Activated T-cell treated with anti-CD3 and anti-CD28 coated beads, Interleukin-2, amount 50 U/mL, for 1 hour (primary cell): Measurements from ENCODE around the gene SEL1L2.

Experiments
- DNase-seq: peaks from one replicate; pipeline ENCODE4 v3.0.0-alpha.2; 2020

Gene SEL1L2

GRCh38 chr20:13928901-13929300, 61.5 kb downstream of the SEL1L2 start:
- DNase-seq, result no peak

GRCh38 chr20:13927171-13927570, 63.2 kb downstream of the SEL1L2 start:
- no peak for DNase-seq

DNA sequence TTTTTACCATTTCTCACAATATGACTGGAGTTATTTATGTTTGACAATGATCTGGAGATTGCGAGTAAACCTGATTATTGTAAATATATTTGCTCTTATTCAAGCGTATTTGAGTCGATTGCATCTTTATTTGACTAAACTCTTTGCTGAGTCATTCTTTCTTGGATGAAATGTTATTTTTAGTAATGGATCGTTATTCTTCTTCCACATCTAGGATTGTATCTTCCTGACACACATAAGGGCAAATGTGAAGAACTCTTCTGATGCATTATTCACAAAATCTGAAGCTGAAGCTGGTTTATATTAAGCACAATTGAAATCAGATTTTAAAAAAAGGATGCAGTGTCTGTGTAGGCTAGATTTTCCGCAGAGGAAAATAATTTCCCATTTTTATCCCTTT, 68.2 kb downstream of the SEL1L2 start:
- no peak for DNase-seq

DNA sequence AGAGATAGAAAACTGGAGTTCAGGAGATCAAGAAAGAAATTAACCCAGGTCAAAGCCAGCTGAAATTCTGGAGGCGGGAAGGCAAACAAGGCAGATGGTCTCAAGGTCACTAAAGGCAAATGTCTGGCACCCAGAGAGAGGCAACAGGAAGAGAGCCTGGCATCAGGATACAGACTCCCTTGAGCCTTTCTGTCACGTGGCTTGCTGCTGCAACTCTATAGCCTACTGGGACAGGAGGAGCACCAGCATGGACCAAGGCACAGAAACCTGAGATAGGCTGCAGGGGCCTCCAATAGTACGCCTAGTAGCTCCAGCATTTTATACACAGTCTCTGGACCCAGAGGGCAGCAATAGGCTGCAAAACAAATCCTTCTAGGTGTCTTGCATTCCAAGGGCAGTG, 75.1 kb downstream of the SEL1L2 start:
- DNase-seq, result no peak

DNA sequence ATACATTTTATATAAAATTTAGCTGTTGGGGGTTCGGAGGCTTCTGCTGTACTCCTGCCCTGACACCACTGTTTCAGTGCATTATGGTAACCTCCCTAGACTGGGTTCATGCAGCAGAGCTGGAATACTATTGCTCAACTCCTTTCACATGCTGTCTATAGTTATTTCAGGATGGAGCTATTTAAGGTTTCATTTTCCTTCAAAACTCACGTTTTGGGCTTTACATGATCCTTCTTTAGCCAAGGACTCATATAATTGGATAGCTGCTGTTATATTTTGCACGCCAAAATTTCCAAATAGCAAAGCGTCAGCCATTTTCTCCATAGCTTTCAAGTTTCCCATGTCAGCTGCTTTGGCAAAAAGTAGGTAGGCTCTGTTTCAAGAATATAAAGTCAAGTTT, 76.8 kb downstream of the SEL1L2 start:
- DNase-seq, result no peak

DNA sequence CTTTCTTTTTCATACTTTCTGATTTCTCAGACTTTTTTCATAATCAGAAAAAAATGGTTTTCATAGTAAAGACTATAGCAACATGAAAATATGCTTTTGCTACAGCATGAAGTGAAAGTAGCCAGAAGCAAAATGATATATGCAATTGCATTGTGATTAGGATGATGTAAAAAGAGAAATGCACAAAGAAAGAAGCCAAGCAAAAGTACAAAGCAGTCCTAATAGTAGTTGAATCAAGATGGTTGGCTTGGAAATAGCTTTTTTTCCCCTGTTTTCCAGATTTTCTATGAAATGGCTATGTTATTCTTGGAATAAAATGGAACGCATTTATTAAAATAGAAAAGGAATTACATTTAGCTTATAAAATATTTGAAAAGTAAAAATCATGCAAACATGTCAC, 77.3 kb downstream of the SEL1L2 start:
- DNase-seq, result no peak

DNA sequence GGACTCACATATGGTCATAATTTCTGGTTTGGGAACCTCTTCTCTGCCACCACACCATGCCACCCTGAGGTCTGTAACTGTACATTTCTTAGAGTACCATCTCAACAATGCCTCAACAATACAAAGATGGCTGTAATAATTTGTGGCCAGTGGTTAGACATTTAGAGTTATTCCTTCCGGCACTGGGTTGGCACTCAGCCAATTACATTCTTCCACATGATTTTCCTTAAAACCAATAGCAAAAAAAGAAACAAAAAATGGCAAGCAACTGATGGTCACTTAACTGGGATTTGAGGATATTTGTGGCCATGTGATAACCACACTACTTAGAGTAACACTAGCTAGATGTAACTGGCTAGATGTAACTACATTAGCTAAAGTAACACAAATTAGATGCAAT, 79.9 kb downstream of the SEL1L2 start:
- DNase-seq, result no peak

DNA sequence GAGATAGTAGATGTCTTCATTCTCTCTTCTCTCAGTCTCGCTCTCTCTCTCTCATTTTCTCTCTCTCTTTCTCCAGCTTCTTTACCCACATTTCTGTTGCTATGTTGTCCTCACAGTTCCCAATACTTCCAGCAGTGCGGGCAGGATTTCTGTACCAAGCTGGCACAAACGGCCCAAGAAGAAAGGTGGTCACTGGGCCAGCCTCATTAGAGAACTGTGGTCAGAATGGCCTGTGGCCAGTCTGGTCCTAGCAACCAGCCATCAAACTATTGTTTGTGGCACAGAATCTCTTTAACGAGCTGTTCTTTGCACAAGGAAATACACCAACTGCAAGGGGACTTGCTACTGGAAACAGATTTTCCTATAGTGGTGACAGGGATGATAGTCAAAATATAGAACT, 81.3 kb downstream of the SEL1L2 start:
- no peak for DNase-seq

GRCh38 chr20:13904766-13905165, 85.6 kb downstream of the SEL1L2 start:
- no peak for DNase-seq

GRCh38 chr20:13900496-13900895, 89.9 kb downstream of the SEL1L2 start:
- DNase-seq, result no peak

DNA sequence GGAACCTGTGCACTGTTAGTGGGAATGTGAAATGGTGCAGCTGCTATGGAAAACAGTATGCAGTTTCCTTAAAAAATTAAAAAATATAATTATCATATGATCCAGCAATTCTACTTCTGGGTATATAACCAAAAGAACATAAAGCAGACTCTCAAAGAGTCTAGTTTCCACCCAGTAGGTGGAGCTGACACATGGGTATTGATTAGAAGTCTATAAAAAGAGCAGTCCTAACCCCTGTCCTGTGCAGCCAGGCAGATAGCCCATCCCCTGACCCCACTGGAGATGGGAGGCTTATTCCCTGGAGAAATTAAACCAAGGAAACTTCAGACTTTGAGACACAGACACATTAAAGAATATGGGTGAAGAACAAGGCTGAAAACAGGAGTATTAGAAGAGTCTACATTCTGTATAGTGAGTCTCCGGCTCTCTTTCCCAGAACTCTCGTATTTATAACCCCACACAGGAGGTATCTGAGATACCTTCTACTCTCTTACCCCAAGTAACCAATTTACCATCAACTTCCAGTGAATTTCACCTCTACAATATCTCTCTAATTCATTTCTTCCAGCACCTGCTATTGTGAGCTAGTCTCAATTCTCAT, 92.3 kb downstream of the SEL1L2 start:
- DNase-seq, result no peak

- no peak for DNase-seq
Measured at GRCh38 chr20:13891575-13891974, 98.8 kb downstream of the SEL1L2 start.

DNA sequence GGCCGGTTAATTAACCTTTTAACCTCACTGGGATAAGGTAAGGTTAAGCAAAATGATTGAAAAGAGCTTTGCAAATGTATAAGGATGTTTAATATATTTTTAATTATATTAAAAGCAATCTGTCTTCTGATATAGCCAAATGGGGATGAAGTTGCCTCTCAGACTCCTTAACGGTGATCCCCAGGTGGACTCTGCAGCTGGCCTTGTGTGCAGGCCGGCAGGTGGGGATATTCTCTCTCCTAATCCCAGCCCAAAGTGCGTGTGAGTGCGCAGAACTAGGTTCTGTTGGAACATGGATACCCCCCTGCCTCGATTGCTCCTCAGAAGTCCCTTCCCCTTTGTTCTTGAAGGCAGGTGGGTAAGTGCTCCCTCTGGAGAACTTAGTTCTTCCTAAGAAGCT, 105.6 kb downstream of the SEL1L2 start:
- no peak for DNase-seq

GRCh38 chr20:13883425-13883824, 107.0 kb downstream of the SEL1L2 start:
- DNase-seq, result no peak

GRCh38 chr20:13878566-13878965, 111.8 kb downstream of the SEL1L2 start:
- DNase-seq, result no peak

GRCh38 chr20:13877793-13878192, 112.6 kb downstream of the SEL1L2 start:
- DNase-seq, result no peak

DNA sequence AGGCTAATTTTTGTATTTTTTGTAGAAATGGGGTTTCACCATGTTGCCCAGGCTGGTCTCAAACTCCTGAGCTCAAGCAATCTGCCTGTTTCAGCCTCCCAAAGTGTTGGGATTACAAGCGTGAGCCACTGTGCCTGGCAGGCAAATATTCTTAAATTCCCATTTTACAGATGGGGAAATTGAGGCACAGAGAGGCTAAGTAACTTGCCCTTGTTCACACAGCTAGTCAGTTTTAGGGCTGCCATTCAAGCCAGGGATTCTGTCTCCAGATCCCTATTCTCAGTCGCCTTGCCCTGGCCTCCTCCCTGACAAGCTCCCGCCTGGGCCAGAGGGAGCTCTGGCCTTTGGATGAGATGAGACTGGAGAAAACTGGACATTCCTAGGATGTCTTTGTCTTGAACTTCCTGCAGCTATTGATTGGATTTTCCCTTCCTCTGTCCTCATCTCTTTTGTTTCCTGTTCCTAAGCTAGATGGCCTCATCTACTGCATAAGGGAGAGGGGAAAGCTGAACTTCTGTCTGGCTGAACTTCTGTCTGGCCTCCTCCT, 115.1 kb downstream of the SEL1L2 start:
- DNase-seq, result no peak

GRCh38 chr20:13874394-13875157, 115.8 kb downstream of the SEL1L2 start:
- DNase-seq, result no peak

DNA sequence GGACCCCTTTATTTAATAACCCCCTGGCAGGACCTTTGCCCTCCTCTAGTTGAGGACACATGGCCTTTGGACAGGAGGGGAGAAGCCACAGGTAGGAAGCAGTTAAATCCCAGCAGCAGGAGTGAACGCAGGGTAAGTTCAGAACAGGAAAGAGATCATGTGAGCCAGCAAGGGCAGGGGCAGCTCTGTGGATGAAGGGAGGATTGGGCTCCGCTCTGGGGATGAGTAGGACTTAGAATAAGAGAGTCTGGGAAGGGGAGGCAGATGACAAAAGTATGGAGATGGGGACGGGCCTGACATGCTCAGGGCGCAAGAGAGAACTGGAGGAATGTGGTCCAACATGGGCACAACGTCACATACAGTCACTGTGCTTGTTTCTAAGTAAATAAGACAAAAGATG, 116.6 kb downstream of the SEL1L2 start:
- no peak for DNase-seq

DNA sequence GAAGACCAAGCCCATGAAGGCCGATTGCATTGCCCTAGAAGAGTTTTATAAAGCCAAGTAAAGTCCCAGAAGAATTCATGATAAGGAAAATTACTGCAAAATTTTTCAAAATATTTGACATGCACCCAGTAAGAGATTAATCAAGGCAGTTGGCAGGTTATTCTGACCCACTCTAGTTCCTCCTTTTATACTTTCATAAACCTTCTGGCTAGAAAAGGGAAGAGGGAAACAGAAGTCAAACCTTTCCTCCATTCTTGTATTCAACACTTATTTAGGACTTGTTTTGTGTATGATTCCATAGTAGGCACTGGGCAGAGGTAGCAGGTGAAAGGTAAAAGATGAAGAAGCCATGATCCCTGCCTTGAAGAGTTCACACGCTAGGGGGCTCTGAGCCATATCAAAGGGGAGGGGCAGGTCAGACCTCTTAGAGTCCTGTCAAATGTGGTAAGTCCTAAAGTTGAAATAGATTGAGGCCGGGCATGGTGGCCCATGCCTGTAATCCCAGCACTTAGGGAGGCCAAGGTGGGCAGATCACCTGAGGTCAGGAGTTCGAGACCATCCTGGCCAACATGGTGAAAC, 120.2 kb downstream of the SEL1L2 start:
- DNase-seq, result no peak

GRCh38 chr20:13868331-13868730, 122.1 kb downstream of the SEL1L2 start:
- DNase-seq, result no peak

DNA sequence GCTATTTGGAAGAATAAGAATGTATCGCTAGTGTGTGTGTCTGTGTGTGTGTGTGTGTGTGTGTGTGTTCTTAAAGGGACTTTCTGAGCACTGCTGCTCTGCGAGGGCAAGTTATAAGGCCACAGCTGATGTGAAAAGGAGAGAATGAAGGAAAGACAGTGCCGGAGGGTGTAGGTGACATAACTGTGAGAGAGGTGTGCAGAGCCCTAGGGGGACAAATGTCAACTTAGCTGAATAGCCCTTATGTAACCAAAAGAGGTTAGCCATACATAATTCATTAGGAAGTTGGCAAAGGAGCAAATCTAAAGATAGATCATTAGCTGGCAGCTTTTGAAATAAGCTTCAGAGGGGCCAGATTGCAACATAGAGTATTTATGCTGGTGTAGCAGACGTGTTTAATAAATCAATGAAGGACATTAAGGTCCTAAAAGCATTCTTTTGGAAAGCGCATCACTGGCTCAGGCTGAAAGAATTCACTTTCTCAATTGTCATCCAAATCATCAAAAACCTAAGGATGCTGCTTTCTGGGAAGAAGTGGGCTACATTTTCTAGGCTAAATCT, 124.5 kb downstream of the SEL1L2 start:
- DNase-seq, result no peak

DNA sequence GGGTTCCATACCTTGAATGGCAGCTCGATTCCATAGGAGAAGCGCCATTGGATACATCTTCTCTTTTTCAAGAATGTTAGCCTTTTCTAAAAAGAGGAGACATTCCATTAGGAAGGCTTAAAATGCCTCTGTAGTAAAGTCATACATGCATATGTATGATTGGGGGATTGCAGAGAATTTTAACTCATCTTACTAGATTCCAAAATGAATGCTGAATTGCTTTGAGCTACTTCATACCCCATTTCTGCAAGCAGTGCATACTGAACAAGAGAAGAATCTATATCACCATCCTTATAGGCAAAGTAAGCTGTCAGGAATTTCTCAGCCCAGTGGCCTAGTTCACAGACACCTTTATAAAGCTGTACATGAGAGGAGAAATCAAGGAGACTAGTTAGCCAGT, 125.3 kb downstream of the SEL1L2 start:
- no peak for DNase-seq

DNA sequence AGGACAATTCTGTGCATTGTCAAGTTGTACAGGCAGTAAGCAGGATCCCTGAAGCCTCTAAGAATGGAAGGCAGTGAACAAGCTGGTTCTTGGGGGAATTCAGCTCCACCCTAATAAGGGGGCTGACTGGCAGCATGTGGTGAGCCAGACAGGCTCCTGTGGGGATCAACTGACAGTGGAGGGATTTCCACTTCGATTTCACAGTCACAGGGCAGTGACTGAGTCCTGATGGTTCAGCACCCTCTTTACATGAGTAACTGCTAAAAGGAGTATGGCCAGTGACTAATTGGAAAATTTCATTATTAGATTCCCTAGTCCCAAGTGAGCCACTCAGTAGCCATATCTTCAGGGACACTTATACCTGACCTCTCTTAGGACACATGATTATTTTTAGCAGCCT, 127.2 kb downstream of the SEL1L2 start:
- no peak for DNase-seq
